Small intestine (tissue), 7 donors: ENCODE measurements around the gene ACTN1. TPM values are rescaled to one million over a fixed set of nuclear protein-coding genes. Genes with fewer than 3 reads are reported as not detected.
"Not testable (repeated sequence)": the region's sequence is repeated elsewhere in the genome, so short reads cannot be mapped to it uniquely, and the experiment has no call there.

ENCODE experiments used
- DNase-seq, 2 donors: peaks; one replicate each; pipeline versions ENCODE4 v3.0.0 to v3.0.0-alpha.2; 2013
- FAIRE-seq: peaks from 2 replicates; lab custom pipeline; 2012; peaks lifted over from hg19 to GRCh38; lab: Jason Lieb, UNC
- H3K27ac ChIP-seq, 3 donors: one replicate each; pipeline ENCODE4 v1.5.1; 2013; ENCODE audit warnings: low read length in 2 of 3, mild to moderate bottlenecking in 2 of 3, control low read depth in 1 of 3, inconsistent platforms in 1 of 3, low read depth in 1 of 3, moderate library complexity in 1 of 3
- H3K27me3 ChIP-seq, 3 donors: one replicate each; pipeline ENCODE4 v1.6.1; 2013; ENCODE audit warnings: low read length in 3 of 3, inconsistent platforms in 1 of 3; ENCODE audit not compliant: control insufficient read depth in 3 of 3, insufficient read depth in 3 of 3
- H3K36me3 ChIP-seq, 3 donors: one replicate each; pipeline ENCODE4 v1.6.1; 2013; ENCODE audit warnings: low read length in 3 of 3, inconsistent platforms in 1 of 3, low read depth in 1 of 3, mild to moderate bottlenecking in 1 of 3, moderate library complexity in 1 of 3; ENCODE audit not compliant: control insufficient read depth in 3 of 3, insufficient read depth in 2 of 3
- H3K4me1 ChIP-seq, 3 donors: one replicate each; pipeline ENCODE4 v1.6.1; 2013; ENCODE audit warnings: low read length in 2 of 3, inconsistent platforms in 1 of 3, low read depth in 1 of 3, mild to moderate bottlenecking in 1 of 3, moderate library complexity in 1 of 3; ENCODE audit not compliant: control insufficient read depth in 3 of 3, insufficient read depth in 2 of 3
- H3K4me3 ChIP-seq, 3 donors: one replicate each; pipeline ENCODE4 v1.5.1; 2013; ENCODE audit warnings: low read length in 3 of 3, control low read depth in 1 of 3, inconsistent platforms in 1 of 3, low read depth in 1 of 3, mild to moderate bottlenecking in 1 of 3, moderate library complexity in 1 of 3
- H3K9me3 ChIP-seq, 2 donors: one replicate each; pipeline ENCODE4 v1.6.1; 2013; ENCODE audit warnings: low read depth in 1 of 2, low read length in 1 of 2; ENCODE audit not compliant: control insufficient read depth in 2 of 2, insufficient read depth in 1 of 2
- WGBS, 3 donors: extraction: QIAGEN DNeasy Blood & Tissue Kit; methylation state at CpG; one replicate each; pipeline ENCODE4 v1.1.7; 2013; 5-methylcytosine and 5-hydroxymethylcytosine counted together
- polyA plus RNA-seq, 4 donors: library from polyadenylated mRNA; stranded (reverse) in 3 of 4; unstranded in 1 of 4; fragments of 200-250 nt in 3 of 4; fragments of 120-200 nt in 1 of 4; gene quantifications; one replicate each; pipeline versions ENCODE4 v1.2.1 to v1.2.3, GENCODE V29; 2013
- donor health status: healthy with polysubstance abuse.
- donor health status: control.
- donor health status: control.
- donor health status: Bipolar disorder and iron deficiency.
- donor health status: healthy.

Gene ACTN1
- polyA plus RNA-seq, 4 donors = 6.7 to 67.7 (median 33.1) TPM

DNA sequence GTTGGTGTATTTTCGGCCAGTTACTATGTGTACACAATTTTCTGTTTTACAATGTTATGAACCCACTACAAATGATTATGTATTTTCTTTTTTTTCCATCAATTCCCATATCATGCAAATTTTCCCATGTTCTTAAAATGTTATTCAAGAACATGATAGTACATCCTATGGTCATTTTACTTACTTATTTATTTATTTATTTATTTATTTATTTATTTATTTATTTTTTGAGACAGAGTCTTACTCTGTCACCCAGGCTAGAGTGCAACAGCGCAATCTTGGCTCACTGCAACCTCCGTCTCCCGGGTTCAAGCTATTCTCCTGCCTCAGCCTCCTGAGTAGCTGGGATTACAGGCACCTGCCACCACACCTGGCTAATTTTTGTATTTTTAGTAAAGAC, 131.5 kb downstream of the ACTN1 start:
- H3K4me3 ChIP-seq, DNase-seq, H3K27me3 ChIP-seq, H3K4me1 ChIP-seq, H3K9me3 ChIP-seq, H3K27ac ChIP-seq, H3K36me3 ChIP-seq, FAIRE-seq: not testable (repeated sequence)
- WGBS, 3 donors = 87 to 94% (median 93%) methylated on average over 4 of the region's 4 CpGs

DNA sequence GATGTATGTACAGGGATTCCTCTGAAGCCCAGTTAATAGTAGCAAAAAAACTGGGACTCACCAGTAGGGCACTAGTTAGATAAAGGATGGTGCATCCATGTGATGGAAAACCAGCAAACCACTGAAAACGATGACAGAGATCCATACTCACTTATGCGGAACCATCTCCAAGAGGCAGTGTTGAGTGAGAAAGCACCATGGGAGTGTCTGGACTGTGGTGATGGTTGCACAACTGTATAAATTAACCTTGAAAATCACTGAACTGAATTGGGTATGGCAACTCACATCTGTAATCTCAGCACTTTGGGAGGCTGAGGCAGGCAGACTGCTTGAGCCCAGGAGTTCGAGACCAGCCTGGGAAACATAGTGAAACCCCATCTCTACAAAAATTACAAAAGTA, 132.6 kb downstream of the ACTN1 start:
- Histone ChIP-seq H3K27me3 (peaks cover 0 to 3% (median 0%) of the 10 kb centered on the region in 3 donors), H3K9me3 (no peaks in the 10 kb centered on the region), H3K4me1 (peaks cover 0 to 6% (median 4%) of the 10 kb centered on the region in 3 donors), H3K4me3 (no peak overlapping the region), H3K36me3 (no peaks in the 10 kb centered on the region), H3K27ac (no peak overlapping the region)
- DNase-seq (no peak), FAIRE-seq (no peak)
- 85 to 92% (median 86%) methylated on average over 3 of the region's 3 CpGs for WGBS, 3 donors

DNA sequence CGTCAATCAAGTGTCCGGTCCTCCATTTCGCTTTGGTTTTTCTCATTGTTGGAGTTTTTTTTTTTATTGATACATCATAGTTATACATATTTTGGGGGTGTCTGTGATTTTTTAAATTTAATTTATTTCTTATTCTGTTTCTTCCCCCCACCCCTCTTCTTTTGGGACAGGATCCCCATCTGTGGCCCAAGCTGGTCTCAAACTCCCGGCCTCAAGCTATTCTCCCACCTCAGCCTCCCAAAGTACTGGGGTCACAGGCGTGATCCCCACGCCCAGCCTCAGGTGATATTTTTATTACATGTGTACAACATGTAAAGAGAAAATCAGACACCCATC, 134.9 kb downstream of the ACTN1 start:
- Histone ChIP-seq H3K4me3 (no peak overlapping the region), H3K27ac (no peak overlapping the region), H3K4me1 (peaks cover 0 to 6% (median 4%) of the 10 kb centered on the region in 3 donors), H3K36me3 (no peaks in the 10 kb centered on the region), H3K27me3 (peaks cover 0 to 3% (median 0%) of the 10 kb centered on the region in 3 donors), H3K9me3 (peaks cover 0 to 3% of the 10 kb centered on the region in 2 donors)
- DNase-seq (no peak), FAIRE-seq (no peak)
- 20 to 29% (median 28%) methylated on average over 6 of the region's 6 CpGs for WGBS, 3 donors

DNA sequence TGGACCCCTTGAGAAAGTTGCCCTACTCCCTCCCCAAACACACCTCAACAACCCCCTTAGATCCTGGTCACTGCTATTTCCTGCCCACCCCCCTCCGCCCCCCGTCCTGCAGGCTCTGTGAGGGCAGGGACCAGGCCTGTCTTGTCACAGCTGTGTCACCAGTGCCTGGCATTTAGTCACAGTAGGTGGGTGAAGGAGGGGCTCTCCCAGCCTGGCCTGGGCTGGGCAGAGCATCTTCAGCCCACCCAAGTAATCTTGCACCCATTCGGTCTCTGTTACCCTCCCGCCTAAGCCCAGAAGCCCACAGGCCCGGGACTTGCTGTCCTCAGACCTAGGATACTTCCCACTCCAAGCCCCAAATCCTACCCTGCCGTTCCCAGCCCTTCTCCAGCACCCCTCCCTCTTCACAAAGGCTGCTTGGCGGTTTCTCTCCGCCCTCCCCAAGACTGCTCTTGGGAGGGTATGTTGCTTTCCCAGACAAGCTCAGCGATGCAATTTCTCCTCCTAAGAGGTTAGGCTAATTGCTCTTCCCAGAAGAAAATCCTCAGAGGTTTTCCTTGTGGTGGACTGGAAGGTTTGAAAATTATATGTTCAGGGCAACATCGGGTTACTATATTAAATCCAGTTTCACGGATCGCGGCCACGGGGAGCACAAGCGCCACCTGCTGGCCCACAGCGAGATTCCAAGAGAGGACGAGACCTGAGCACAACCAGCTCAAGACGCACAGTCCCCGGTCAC, 135.5 kb downstream of the ACTN1 start:
- FAIRE-seq = no peak
- 23 to 28% (median 28%) methylated on average over 19 of the region's 19 CpGs for WGBS, 3 donors
- DNase-seq = peak; percentile 69 to 85
- Histone ChIP-seq H3K9me3 (peaks cover 0 to 5% of the 10 kb centered on the region in 2 donors), H3K27me3 (peaks cover 0 to 3% (median 0%) of the 10 kb centered on the region in 3 donors), H3K27ac (no peak overlapping the region), H3K4me1 (peaks cover 0 to 6% (median 4%) of the 10 kb centered on the region in 3 donors), H3K36me3 (no peaks in the 10 kb centered on the region), H3K4me3 (peak overlapping the region in 1 of 3 donors; percentile 31)

DNA sequence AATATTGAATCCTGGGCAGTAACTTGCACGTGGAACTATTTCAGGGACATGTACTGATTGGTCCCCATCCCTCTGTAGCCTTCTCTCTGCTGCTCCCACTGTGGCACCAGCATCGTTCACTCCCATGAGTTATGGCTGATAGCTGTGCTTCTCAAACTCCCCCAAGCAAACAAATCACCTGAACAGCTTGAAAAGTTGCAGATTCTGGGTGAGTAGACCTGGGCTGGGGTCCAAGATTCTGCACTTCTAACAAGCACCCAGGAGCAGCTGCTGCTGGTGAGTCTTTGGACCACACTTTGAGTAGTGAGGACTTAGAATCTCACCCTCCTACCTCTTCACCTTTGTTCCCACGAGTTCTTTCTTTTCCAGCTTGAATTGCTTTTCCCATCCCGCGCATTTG, 136.8 kb downstream of the ACTN1 start:
- Histone ChIP-seq H3K27ac (no peak overlapping the region), H3K4me3 (no peak overlapping the region), H3K4me1 (peaks cover 0 to 6% (median 4%) of the 10 kb centered on the region in 3 donors), H3K36me3 (no peaks in the 10 kb centered on the region), H3K27me3 (peaks cover 0 to 3% (median 0%) of the 10 kb centered on the region in 3 donors), H3K9me3 (peaks cover 0 to 14% of the 10 kb centered on the region in 2 donors)
- no peak for DNase-seq
- 57 to 83% (median 74%) methylated on average over 5 of the region's 5 CpGs for WGBS, 3 donors
- no peak for FAIRE-seq

DNA sequence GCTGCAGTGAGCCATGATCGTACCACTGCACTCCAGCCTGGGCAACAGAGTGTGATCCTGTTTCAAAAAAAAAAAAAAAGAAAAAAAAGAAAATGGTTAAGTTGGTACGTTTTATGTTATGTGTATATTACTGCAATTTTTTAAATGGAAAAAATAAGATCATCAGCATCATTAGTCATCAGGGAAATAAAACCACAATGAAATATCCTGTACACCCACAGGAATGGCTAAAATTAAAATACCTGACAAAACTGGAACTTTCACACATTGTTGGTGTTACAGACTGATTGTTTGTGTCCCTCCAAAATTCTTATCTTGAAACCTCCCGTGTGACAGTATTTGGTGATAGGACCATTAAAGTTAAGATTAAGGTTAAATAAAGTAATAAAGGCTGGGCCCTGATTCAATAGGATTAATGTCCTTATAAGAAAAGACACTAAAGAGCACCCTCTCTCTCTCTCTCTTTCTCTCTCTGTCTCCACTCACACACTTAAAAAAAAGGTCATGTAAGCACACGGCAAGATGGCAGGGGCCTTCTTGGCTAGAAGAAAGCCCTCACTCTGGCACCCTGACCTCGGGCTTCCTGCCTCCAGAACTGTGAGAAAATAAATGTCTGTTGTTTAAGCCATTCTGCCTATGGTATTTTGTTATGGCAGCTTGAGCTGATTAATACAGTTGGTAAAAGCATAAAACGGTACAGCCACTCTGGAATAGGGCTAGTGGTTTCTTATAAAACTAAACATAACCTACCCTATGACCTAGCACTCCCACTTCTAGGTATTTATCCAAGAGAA, 137.9 kb downstream of the ACTN1 start:
- DNase-seq (no peak), FAIRE-seq (no peak)
- Histone ChIP-seq H3K27ac (no peak overlapping the region), H3K4me3 (no peak overlapping the region), H3K36me3 (no peaks in the 10 kb centered on the region), H3K27me3 (peaks cover 0 to 3% (median 0%) of the 10 kb centered on the region in 3 donors), H3K9me3 (peaks cover 0 to 20% of the 10 kb centered on the region in 2 donors), H3K4me1 (peaks cover 0 to 6% (median 4%) of the 10 kb centered on the region in 3 donors)
- WGBS, 3 donors = 48 to 53% (median 51%) methylated on average over 6 of the region's 6 CpGs

DNA sequence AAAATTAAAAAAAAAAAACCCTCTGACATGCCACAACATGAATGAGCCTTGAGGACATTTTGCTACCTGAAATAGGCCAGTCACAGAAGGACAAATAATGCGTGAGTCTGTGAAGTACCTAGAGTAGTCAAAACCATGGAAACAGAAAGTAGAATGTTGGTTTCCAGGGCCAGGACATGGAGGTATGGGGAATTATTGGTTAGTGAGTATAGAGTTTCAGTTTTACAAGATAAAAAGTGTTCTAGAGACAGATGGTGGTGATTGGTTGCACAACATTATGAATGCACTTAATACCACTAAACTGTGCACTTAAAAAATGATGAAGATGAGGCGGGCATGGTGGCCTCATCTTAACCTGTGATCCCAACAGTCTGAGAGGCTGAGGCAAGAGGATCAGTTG, 138.6 kb downstream of the ACTN1 start:
- 83 to 90% (median 85%) methylated on average over 2 of the region's 2 CpGs for WGBS, 3 donors

DNA sequence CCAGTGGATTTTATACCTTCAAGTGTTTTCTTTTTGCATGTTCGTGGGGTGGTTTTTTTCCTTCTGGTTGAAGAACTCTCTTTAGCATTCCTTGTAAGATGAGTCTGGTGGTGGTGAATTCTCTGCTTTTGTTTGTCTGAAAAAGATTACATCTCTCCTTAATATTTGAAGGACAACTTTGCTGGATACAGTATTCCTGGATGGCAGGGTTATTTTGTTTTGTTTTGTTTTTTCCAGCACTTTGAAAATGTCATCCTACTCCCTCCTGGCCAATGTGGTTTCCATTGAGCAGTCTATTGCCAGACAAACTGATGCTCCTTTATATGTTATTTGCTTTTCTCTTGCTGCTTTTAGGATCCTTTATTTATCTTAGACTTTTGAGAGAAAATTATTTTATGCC, 143.0 kb downstream of the ACTN1 start:
- H3K9me3 ChIP-seq = peaks cover 0 to 28% of the 10 kb centered on the region in 2 donors
- no peaks in the 10 kb centered on the region for H3K36me3 ChIP-seq
- 52 to 92% (median 89%) methylated on average over 1 of the region's 1 CpG for WGBS, 3 donors
- no peak overlapping the region for H3K27ac ChIP-seq
- no peaks in the 10 kb centered on the region for H3K4me1 ChIP-seq
- no peak overlapping the region for H3K4me3 ChIP-seq
- no peak for DNase-seq
- FAIRE-seq = no peak
- H3K27me3 ChIP-seq = no peaks in the 10 kb centered on the region

More for the DNA sequence above, 138.6 kb downstream of the ACTN1 start:
- H3K27ac ChIP-seq = no peak overlapping the region
- H3K36me3 ChIP-seq = no peaks in the 10 kb centered on the region
- H3K4me3 ChIP-seq = no peak overlapping the region
- peaks cover 0 to 3% (median 0%) of the 10 kb centered on the region in 3 donors for H3K27me3 ChIP-seq
- peaks cover 0 to 23% of the 10 kb centered on the region in 2 donors for H3K9me3 ChIP-seq
- DNase-seq (no peak), FAIRE-seq (no peak)
- H3K4me1 ChIP-seq = peaks cover 0 to 6% (median 4%) of the 10 kb centered on the region in 3 donors
